Right atrium auricular region (tissue), 2 donors: ENCODE data around the gene NTPCR. TPM values are rescaled to one million over a fixed set of nuclear protein-coding genes. Genes with fewer than 3 reads are reported as not detected.

ENCODE experiments used
- DNase-seq: peaks from one replicate; pipeline ENCODE4 v3.0.0-alpha.2; 2019; ENCODE audit warnings: low spot score
- H3K27ac ChIP-seq, 2 donors: fragments of 200-600 bp; sonication (generic); 1 replicate in 1 of 2; 2 replicates in 1 of 2; pipeline ENCODE4 v1.5.1; 2016 to 2019
- H3K27me3 ChIP-seq, 2 donors: fragments of 200-600 bp; sonication (generic); one replicate each; pipeline versions ENCODE4 v1.5.1 to v1.6.0; 2017 to 2019
- H3K36me3 ChIP-seq: fragments of 200-600 bp; sonication (generic); one replicate; pipeline ENCODE4 v1.5.1; 2016
- H3K4me1 ChIP-seq, 2 donors: fragments of 200-600 bp; sonication (generic); one replicate each; pipeline versions ENCODE4 v1.5.1 to v1.6.0; 2017 to 2019
- H3K4me3 ChIP-seq, 2 donors: fragments of 200-600 bp; sonication (generic); 1 replicate in 1 of 2; 2 replicates in 1 of 2; pipeline ENCODE4 v1.5.1; 2017 to 2019; ENCODE audit warnings: mild to moderate bottlenecking in 1 of 2, moderate library complexity in 1 of 2
- H3K9me3 ChIP-seq, 2 donors: fragments of 200-600 bp; sonication (generic); one replicate each; pipeline ENCODE4 v1.5.1; 2019
- CTCF ChIP-seq, 2 donors: fragments of 200-600 bp; sonication (generic); IDR thresholded peaks; one replicate each; pipeline ENCODE4 v1.5.1; 2019; ENCODE audit warnings: antibody characterized with exemption in 2 of 2
- total RNA-seq, 2 donors: library from RNA; depleted of rRNA; stranded (reverse); fragments of >200 nt; gene quantifications; one replicate each; pipeline ENCODE4 v1.1.0, GENCODE V29; 2016

The NTPCR gene
- total RNA-seq, 2 donors from 2014 or later = 27.3 to 39.3 TPM

GRCh38 chr1:232904566-232904965, 45.8 kb upstream of the NTPCR start:
- Histone ChIP-seq H3K36me3 (no peaks in the 10 kb centered on the region), H3K27me3 (no peaks in the 10 kb centered on the region), H3K27ac (no peak overlapping the region), H3K4me1 (peaks cover 0 to 13% of the 10 kb centered on the region in 2 donors), H3K9me3 (no peaks in the 10 kb centered on the region), H3K4me3 (no peak overlapping the region)
- no peak for TF ChIP-seq CTCF (IDR thresholded peaks at IDR 0.05)
- DNase-seq = no peak

- Histone ChIP-seq H3K27ac (no peak overlapping the region), H3K9me3 (no peaks in the 10 kb centered on the region), H3K27me3 (no peaks in the 10 kb centered on the region), H3K36me3 (no peaks in the 10 kb centered on the region), H3K4me3 (no peak overlapping the region), H3K4me1 (peaks cover 0 to 12% of the 10 kb centered on the region in 2 donors)
- no peak for DNase-seq
- TF ChIP-seq CTCF (IDR thresholded peaks at IDR 0.05) = no peak
Observed at GRCh38 chr1:232905331-232906034, 44.9 kb upstream of the NTPCR start.

GRCh38 chr1:232906441-232906840, 44.0 kb upstream of the NTPCR start:
- Histone ChIP-seq H3K9me3 (no peaks in the 10 kb centered on the region), H3K4me3 (no peak overlapping the region), H3K27ac (no peak overlapping the region), H3K27me3 (no peaks in the 10 kb centered on the region), H3K36me3 (no peaks in the 10 kb centered on the region), H3K4me1 (peaks cover 0 to 3% of the 10 kb centered on the region in 2 donors)
- no peak for TF ChIP-seq CTCF (IDR thresholded peaks at IDR 0.05)
- DNase-seq = no peak

- no peak for TF ChIP-seq CTCF (IDR thresholded peaks at IDR 0.05)
- H3K36me3 ChIP-seq = no peaks in the 10 kb centered on the region
- no peaks in the 10 kb centered on the region for H3K27me3 ChIP-seq
- H3K9me3 ChIP-seq = no peaks in the 10 kb centered on the region
- DNase-seq = no peak
- no peak overlapping the region for H3K4me3 ChIP-seq
- no peak overlapping the region for H3K27ac ChIP-seq
- no peaks in the 10 kb centered on the region for H3K4me1 ChIP-seq
Observed at GRCh38 chr1:232908831-232909230, 41.6 kb upstream of the NTPCR start.

- no peaks in the 10 kb centered on the region for H3K4me1 ChIP-seq
- TF ChIP-seq CTCF (IDR thresholded peaks at IDR 0.05) = no peak
- no peaks in the 10 kb centered on the region for H3K9me3 ChIP-seq
- H3K27ac ChIP-seq = no peak overlapping the region
- H3K4me3 ChIP-seq = no peak overlapping the region
- no peak for DNase-seq
- H3K36me3 ChIP-seq = no peaks in the 10 kb centered on the region
- no peaks in the 10 kb centered on the region for H3K27me3 ChIP-seq
Observed at GRCh38 chr1:232909752-232910151, 40.7 kb upstream of the NTPCR start.
